GM18870 (cell line): ENCODE data around the gene SYNE1.
A peak's percentile ranks its signal among the peaks of the same experiment; 100 is the strongest.

Experiments
- ATAC-seq: cut with Tn5 transposase; IDR thresholded peaks from one replicate; pipeline ENCODE4 v1.9.1; 2021; ENCODE audit warnings: moderate library complexity; ENCODE audit not compliant: unreplicated experiment

SYNE1 gene

GRCh38 chr6:152380993-152381898, 255.9 kb downstream of the SYNE1 start:
- no peak for ATAC-seq

DNA sequence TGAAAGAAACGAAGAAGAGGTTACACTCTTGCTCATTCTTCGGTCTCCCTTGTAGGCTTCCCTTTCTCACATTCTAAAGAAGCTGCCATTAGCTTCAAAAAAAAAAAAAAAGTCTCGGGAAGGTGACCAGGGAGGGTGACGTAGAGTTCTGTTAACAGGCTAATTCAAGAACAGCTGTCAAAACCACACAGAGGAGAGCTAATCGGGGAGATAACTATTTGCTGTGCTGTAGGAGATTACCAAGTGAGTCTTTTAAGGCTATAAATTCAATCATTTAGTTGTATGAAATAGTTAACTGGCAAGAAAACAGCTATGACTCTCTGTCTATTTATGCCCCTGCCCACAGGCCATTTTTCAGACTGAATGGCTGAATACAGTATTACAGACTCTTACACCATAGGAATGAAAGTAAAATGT, 256.8 kb downstream of the SYNE1 start:
- no peak for ATAC-seq

DNA sequence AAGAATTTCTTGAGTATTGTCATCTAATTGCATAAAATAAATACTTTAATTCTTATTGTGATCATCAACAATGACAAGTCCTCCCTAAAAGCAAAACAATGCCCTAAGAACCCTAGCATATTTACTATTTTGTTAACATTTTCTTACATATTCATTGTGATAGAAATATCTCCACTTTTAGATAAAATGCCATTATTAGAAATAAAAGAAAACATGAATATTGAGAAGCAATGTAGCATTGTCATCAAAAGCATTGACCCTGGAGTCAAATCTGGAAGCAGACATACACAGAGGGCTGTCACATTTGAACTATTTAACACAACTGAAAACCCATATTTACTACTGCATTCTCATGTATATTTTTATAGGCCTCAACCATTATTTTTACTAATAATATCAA, 257.7 kb downstream of the SYNE1 start:
- ATAC-seq: no peak

GRCh38 chr6:152378169-152378568, 259.0 kb downstream of the SYNE1 start:
- no peak for ATAC-seq

GRCh38 chr6:152375197-152375596, 262.0 kb downstream of the SYNE1 start:
- no peak for ATAC-seq

DNA sequence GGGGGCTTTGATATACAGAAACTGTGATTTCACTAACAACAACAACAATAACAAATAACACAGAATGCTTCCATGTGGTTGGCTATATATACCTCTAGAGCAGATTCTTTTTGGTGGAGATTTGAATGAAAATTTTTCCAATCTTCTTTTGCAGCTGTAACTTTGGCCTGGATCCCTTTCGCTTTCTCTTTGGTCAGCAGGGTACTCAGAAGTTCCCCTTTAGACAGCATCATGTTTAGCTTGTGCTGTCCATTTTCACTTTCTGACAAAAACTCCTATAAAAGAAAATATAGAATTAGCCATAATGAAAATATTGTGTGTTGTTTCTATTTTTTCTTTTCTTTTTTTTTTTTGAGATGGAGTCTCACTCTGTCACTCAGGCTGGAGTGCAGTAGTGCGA, 264.2 kb downstream of the SYNE1 start:
- no peak for ATAC-seq

- no peak for ATAC-seq
These were observed 265.4 kb downstream of the SYNE1 start for GRCh38 chr6:152371775-152372174.

DNA sequence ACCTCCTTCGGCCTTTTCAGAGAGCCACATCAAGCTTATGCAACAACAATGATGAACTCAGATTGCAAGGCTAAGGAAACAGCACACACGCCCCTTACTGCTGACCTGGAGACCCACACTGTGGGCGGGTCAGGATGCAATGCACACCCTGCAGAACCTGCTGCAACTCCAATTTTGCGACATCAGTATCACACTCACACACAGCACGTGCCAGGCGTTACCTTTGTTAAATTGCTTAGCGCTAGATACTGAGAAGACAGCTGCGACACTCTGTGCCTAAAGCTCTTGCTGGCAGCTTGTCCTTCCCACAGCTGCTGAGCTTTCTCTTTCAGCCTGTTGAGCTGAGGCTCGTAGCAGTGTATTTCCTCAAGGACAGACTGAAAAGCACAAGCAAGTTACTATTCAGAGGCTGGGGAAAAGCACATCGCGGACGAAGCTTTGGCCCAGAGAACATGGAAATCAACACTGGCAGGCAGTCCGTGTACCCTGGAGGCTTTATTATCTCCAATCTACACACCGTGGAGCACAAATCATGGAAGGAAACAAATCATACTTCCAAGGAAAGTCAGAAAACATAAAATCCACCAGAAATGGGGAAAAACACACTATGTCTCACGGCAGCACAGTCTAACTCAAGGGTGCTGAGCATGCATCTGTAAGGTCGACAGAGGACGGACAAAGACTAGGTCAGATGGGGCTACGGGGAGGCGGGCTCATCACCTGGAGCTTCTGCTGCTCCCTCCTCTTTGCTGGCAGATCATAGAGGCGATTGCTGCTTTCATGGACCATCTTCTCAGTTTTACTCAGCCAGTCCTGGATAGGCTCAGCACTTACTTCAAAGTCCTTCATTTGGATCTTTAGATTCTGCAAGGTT, 268.2 kb downstream of the SYNE1 start:
- ATAC-seq: no peak

- no peak for ATAC-seq
These were observed 272.3 kb downstream of the SYNE1 start for GRCh38 chr6:152364866-152365265.

DNA sequence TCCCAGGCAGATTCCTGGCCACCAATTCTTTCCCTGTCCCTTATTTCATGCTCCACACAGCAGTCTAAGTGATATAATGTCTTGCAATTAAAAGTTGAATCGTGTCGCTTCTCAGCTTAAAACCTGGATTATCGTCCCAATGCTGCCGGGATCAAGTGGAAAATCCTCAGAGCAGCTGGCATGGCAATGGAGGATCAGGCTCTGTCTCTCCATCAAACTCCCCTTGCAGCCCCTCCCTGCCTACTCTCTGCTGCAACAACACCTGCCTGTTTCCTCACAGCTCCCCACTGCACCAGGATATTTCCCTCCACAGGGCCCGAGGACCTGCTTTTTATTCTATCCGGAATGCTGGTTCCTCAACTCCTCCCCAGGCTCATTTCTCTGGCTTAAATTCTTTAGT, 277.1 kb downstream of the SYNE1 start:
- ATAC-seq: no peak

DNA sequence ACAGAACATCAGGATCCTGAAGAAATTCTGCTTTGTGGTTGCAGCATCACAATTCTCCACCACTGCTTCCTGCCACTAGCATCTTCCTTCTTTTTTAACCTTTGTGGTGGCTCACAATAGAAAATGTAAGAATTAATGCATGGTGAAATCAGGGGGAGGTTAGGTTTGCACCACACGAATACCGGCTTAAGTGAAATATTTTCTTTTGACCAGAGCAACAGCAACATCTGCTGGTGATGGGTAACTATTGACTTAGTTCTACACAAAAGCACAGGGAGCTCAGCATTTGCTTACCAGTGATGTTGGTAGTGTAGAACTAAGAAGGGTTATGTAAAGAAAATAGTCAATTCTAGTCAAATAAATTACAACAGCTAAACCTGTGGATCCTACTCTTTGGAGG, 280.5 kb downstream of the SYNE1 start:
- peak; percentile 72 for ATAC-seq

DNA sequence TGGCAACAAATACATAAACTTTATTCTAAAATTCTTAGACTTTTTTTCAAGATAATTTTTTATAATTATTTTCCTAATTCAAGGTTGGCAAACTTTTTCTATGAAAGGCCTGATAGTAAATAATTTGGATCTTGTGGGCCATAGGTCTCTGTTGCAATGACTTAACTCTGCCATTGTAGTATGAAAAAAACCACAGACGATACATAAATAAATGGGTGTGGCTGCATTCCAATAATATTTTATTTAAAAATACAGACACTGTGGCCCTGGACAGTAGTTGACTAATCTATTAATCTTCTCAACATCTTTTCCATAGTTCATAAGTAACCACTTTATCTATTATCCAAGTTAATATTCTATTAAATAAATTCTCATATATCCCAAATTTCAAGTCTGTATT, 281.1 kb downstream of the SYNE1 start:
- ATAC-seq: no peak

DNA sequence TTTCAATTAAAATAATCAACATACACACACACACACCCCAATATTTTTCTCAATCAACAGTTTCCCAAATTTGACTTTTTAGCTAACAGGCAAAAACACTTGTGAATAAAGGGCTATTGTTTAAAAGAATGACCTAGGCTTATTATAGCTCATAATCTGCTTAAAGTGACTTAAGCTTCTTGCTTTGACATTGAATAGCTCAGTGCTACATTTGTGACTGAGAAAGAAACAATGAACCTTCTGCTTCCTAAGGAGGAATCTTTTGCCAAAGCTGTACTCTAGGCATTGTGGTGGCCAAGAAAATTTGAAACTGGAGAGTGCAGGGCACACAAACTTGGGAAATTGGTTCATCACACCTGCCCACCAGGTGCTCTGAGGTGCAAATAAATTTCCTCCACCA, 282.0 kb downstream of the SYNE1 start:
- no peak for ATAC-seq

GRCh38 chr6:152353440-152353839, 283.7 kb downstream of the SYNE1 start:
- ATAC-seq: no peak

DNA sequence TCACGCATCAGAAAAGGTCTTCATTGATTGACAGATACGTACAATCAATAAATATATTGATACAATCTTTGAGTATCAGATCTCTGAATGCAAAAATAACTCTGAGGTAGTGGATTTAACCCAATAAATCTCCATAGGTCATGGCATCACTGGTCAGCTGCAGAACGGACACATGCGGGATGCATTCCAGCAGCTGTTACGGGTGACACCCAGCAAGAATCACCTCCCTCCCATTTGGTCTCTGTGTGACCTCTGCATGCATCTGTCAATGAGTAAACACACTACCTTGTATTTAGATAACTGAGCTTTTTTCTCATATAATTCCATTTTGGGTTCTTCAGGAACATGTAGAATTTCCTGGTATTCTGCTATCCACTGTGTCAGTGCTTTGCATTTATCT, 285.4 kb downstream of the SYNE1 start:
- no peak for ATAC-seq

DNA sequence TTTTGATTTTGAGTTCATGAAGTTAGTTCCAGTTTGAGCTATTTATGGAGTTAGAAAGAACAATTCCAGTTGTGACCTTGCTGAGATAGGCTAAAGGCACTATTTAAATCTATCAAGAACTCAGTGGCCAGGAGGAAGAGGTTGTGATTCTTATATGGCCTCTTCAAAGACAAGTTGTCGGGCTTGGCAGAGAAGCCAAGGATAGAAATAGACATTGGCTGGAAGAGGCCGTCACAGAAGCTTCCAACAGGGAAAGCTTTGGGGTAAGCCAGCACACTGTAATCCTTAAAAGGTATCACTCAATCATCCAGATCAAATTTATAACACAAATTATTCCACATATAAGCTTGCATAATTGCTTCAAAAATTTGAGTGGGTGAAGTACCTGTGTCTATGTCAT, 286.1 kb downstream of the SYNE1 start:
- ATAC-seq: no peak

GRCh38 chr6:152348116-152348515, 289.0 kb downstream of the SYNE1 start:
- ATAC-seq: no peak

DNA sequence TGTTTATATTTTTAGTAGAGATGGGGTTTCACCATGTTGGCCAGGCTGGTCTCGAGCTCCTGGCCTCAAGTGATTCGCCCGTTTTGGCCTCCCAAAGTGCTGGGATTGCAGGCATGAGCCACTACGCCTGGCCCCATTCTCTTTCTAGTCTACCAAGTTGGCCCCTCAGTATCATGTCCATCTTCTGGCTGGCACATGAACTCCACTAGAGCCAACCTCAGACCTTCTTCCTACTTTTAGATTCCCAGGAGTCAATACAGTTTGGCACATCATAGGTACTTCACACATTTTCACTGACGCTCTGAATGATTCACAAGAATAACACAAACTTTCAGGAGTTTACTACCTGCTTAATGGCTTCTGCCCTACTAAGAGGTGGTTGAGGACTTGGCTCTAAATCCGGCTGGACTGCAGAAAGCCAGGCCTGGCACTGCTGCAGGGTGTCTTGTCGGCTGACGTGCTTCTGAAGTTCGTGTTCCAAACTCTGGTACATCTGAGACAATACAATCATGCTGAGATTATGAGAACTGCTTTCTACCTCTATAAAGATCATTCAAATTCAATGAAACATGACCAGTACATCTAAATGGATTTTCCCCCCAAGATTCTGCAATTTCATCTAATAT, 293.3 kb downstream of the SYNE1 start:
- ATAC-seq: no peak

- ATAC-seq: no peak
These were observed 295.6 kb downstream of the SYNE1 start for GRCh38 chr6:152341596-152341995.

DNA sequence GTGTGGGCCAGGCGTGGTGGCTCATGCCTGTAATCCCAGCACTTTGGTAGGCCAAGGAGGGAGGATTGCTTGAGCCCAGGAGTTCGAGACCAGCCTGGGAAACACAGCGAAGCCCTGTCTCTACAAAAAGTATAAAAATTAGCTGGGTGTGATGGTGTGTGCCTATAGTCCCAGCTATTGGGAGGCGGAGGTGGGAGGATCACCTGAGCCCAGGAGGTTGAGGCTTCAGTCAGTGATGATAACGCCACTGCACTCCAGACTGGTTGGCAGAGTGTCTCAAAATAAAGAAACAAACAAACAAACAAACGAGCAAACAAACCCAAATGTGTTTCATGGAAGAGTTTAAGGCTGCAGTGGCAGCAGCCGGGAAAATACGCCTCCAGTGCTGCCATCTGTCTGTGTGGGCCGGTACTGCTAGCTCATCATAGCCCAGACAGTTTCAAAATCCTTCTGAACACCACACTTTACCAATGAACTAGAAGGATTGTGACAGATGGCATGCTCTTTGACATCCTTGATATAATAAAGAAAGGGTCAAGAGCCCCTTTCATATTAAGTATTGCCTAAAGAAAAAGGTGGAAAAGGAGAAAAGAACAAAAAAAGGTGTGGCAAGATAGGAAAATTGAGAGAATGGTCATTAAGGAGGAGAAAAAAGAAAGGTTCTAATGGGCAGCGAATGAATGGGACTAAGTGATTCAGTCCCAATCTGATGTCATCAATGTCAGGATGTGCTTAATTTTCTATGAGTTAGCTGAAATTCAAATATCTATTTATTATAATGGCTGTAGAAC, 298.6 kb downstream of the SYNE1 start:
- ATAC-seq: peak; percentile 89

- no peak for ATAC-seq
These were observed 302.6 kb downstream of the SYNE1 start for GRCh38 chr6:152334555-152334954.
